Right atrium auricular region (tissue), 2 donors: Measurements from ENCODE around the gene POU6F1. TPM values are rescaled to one million over a fixed set of nuclear protein-coding genes. Genes with fewer than 3 reads are reported as not detected.

Experiments used
- DNase-seq: peaks from one replicate; pipeline ENCODE4 v3.0.0-alpha.2; 2019; ENCODE audit warnings: low spot score
- H3K27ac ChIP-seq, 2 donors: fragments of 200-600 bp; sonication (generic); 1 replicate in 1 of 2; 2 replicates in 1 of 2; pipeline ENCODE4 v1.5.1; 2016 to 2019
- H3K27me3 ChIP-seq, 2 donors: fragments of 200-600 bp; sonication (generic); one replicate each; pipeline versions ENCODE4 v1.5.1 to v1.6.0; 2017 to 2019
- H3K36me3 ChIP-seq: fragments of 200-600 bp; sonication (generic); one replicate; pipeline ENCODE4 v1.5.1; 2016
- H3K4me1 ChIP-seq, 2 donors: fragments of 200-600 bp; sonication (generic); one replicate each; pipeline versions ENCODE4 v1.5.1 to v1.6.0; 2017 to 2019
- H3K4me3 ChIP-seq, 2 donors: fragments of 200-600 bp; sonication (generic); 1 replicate in 1 of 2; 2 replicates in 1 of 2; pipeline ENCODE4 v1.5.1; 2017 to 2019; ENCODE audit warnings: mild to moderate bottlenecking in 1 of 2, moderate library complexity in 1 of 2
- H3K9me3 ChIP-seq, 2 donors: fragments of 200-600 bp; sonication (generic); one replicate each; pipeline ENCODE4 v1.5.1; 2019
- total RNA-seq, 2 donors: library from RNA; depleted of rRNA; stranded (reverse); fragments of >200 nt; gene quantifications; one replicate each; pipeline ENCODE4 v1.1.0, GENCODE V29; 2016
- TF ChIP-seq, protein P1 (sequence below), 2 donors: fragments of 200-600 bp; sonication (generic); IDR thresholded peaks; one replicate each; pipeline ENCODE4 v1.5.1; 2019; ENCODE audit warnings: antibody characterized with exemption in 2 of 2

POU6F1 gene
- total RNA-seq, 2 donors from 2014 or later = 3.0 to 6.0 TPM

DNA sequence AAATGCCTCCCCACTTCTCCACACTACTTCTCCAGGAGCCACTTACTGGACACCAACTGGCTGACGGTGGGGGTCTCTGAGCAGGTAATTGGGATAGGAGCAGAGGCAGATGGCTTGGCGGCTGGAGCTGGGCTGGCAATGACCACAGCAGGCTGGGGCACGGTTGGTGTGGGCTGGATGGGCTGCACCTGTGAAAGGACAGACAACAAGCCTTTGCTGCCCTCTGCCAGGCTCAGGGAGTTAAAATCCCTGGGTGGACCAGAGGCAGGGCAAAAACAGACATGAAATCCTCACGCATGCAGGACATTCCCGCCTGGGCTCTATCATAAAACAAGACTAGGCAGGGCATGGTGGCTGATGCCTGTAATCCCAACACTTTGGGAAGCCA lies 25.6 kb downstream of the POU6F1 start:
- TF ChIP-seq, protein P1, sequence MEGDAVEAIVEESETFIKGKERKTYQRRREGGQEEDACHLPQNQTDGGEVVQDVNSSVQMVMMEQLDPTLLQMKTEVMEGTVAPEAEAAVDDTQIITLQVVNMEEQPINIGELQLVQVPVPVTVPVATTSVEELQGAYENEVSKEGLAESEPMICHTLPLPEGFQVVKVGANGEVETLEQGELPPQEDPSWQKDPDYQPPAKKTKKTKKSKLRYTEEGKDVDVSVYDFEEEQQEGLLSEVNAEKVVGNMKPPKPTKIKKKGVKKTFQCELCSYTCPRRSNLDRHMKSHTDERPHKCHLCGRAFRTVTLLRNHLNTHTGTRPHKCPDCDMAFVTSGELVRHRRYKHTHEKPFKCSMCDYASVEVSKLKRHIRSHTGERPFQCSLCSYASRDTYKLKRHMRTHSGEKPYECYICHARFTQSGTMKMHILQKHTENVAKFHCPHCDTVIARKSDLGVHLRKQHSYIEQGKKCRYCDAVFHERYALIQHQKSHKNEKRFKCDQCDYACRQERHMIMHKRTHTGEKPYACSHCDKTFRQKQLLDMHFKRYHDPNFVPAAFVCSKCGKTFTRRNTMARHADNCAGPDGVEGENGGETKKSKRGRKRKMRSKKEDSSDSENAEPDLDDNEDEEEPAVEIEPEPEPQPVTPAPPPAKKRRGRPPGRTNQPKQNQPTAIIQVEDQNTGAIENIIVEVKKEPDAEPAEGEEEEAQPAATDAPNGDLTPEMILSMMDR (IDR thresholded peaks at IDR 0.05) = no peak
- Histone ChIP-seq H3K36me3 (peaks cover 12% of the 10 kb centered on the region), H3K4me3 (no peak overlapping the region), H3K27ac (no peak overlapping the region), H3K4me1 (peaks cover 0 to 5% of the 10 kb centered on the region in 2 donors), H3K27me3 (no peaks in the 10 kb centered on the region), H3K9me3 (no peaks in the 10 kb centered on the region)
- DNase-seq = no peak

GRCh38 chr12:51191516-51192283 lies 26.2 kb downstream of the POU6F1 start:
- H3K9me3 ChIP-seq = no peaks in the 10 kb centered on the region
- H3K4me1 ChIP-seq = peaks cover 0 to 4% of the 10 kb centered on the region in 2 donors
- no peak for DNase-seq
- H3K4me3 ChIP-seq = no peak overlapping the region
- H3K27me3 ChIP-seq = no peaks in the 10 kb centered on the region
- no peak overlapping the region for H3K27ac ChIP-seq
- peaks cover 12% of the 10 kb centered on the region for H3K36me3 ChIP-seq
- TF ChIP-seq, protein P1 (IDR thresholded peaks at IDR 0.05) = no peak

DNA sequence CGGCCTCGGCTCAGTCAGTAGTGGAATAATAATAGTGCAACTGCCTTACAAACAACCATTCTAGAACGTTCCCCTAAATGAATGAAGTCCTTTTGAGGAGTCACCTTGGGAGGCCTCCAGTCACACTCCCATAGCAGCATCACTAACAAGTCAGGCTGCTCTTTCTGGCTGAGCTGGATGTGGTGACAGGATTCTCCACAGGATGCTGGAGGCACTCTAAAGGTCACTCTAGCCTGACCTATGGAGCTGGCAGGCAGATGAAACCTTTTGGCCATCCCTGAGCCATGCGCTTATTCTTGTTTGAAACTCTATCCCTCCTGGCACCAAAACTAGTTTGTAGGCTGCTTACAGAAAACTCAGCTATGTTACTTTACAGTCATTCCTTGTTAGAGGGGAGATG lies 27.0 kb downstream of the POU6F1 start:
- Histone ChIP-seq H3K4me3 (no peak overlapping the region), H3K9me3 (no peaks in the 10 kb centered on the region), H3K27me3 (no peaks in the 10 kb centered on the region), H3K4me1 (no peaks in the 10 kb centered on the region), H3K36me3 (peaks cover 12% of the 10 kb centered on the region), H3K27ac (no peak overlapping the region)
- no peak for DNase-seq
- TF ChIP-seq, protein P1 (IDR thresholded peaks at IDR 0.05) = no peak

GRCh38 chr12:51189790-51190355 lies 28.0 kb downstream of the POU6F1 start:
- no peaks in the 10 kb centered on the region for H3K4me1 ChIP-seq
- no peak overlapping the region for H3K27ac ChIP-seq
- no peak for DNase-seq
- peaks cover 12% of the 10 kb centered on the region for H3K36me3 ChIP-seq
- TF ChIP-seq, protein P1 (IDR thresholded peaks at IDR 0.05) = no peak
- no peak overlapping the region for H3K4me3 ChIP-seq
- H3K27me3 ChIP-seq = no peaks in the 10 kb centered on the region
- H3K9me3 ChIP-seq = no peaks in the 10 kb centered on the region

DNA sequence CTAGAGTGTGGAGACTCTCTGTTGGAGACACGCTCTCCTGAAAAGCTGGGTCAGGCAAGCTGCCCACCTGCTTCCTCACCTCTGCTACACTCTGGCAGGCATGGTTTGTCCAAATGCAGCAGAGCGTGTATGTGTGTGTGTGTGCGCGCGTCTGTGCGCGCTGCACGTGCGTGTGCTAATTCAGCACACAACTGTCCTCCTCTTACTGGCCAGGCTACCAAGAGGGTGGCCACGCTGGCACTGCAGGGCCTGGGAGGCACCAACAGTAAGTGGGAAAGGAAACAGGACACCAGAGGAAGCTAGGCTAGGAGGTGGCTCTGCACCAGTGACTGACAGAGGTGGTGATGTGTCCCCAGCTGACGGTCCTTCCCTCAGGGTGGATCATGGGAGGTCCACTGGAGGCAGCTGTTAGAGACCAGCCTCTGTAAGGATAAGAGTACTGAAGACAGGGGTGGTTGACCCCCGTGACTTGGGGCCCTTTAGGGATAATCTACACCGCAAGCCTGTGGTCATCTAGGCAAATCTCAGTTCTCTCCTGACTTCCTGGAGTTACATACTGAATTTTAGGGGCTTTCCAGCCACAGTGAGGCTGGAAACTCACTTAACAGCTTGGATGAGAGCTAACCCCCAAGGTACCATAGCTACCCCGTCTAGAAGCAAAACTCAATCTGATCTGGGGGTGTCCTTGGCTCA lies 29.4 kb downstream of the POU6F1 start:
- Histone ChIP-seq H3K4me1 (no peaks in the 10 kb centered on the region), H3K27ac (no peak overlapping the region), H3K4me3 (no peak overlapping the region), H3K36me3 (peaks cover 12% of the 10 kb centered on the region), H3K27me3 (no peaks in the 10 kb centered on the region), H3K9me3 (no peaks in the 10 kb centered on the region)
- DNase-seq = no peak
- TF ChIP-seq, protein P1 (IDR thresholded peaks at IDR 0.05) = no peak
